ENCODE data around the gene C1orf116. TPM values are rescaled to one million over a fixed set of nuclear protein-coding genes. Genes with fewer than 3 reads are reported as not detected.

C1orf116 gene
- polyA plus RNA-seq, 1 donor (not counting 4 experiments of a cell fraction or from before 2014, with no cell fraction given) = 69.2 TPM

GRCh38 chr1:207019661-207020060, 12.9 kb downstream of the C1orf116 start:
- Histone ChIP-seq H3K9me3 (ENCODE audit: control insufficient read depth, low read depth, low read length) (no peaks in the 10 kb centered on the region), H3K36me3 (ENCODE audit: control insufficient read depth in 2 of 2, extremely low read depth in 1 of 2, insufficient read depth in 2 of 2, low read length in 2 of 2) (peaks cover 18 to 32% of the 10 kb centered on the region in 2 experiments), H3K4me3 (ENCODE audit: control insufficient read depth in 2 of 3, extremely low read depth in 1 of 3, insufficient read depth in 2 of 3, low read depth in 1 of 3, low read length in 3 of 3) (no peak overlapping the region), H3K9ac (ENCODE audit: control insufficient read depth, extremely low read depth, insufficient read depth, low read length) (peak overlapping the region; percentile 93), H3K4me1 (ENCODE audit: control insufficient read depth, extremely low read depth, insufficient read depth, low read length) (peaks cover 79% of the 10 kb centered on the region), H3K27ac (ENCODE audit: control insufficient read depth, insufficient read depth, low read length) (peak overlapping the region; percentile 97), H2AFZ (ENCODE audit: control insufficient read depth, low read length) (no peak overlapping the region), H3K27me3 (ENCODE audit: control insufficient read depth, extremely low read depth, insufficient read depth, low read length) (no peaks in the 10 kb centered on the region), H4K20me1 (ENCODE audit: control insufficient read depth, extremely low read depth, insufficient read depth, low read length) (no peaks in the 10 kb centered on the region), H3K9me1 (ENCODE audit: control insufficient read depth, extremely low read depth, insufficient read depth, low read length) (no peaks in the 10 kb centered on the region), H3K4me2 (ENCODE audit: control insufficient read depth, extremely low read depth, insufficient read depth, low read depth, low read length) (peak overlapping the region; percentile 42), H3K79me2 (ENCODE audit: control insufficient read depth, insufficient read depth, low read length) (peaks cover 6% of the 10 kb centered on the region)
- TF ChIP-seq EZH2 (IDR thresholded peaks at IDR 0.05; ENCODE audit: low read length) = no peak
- TF ChIP-seq CTCF (optimal IDR thresholded peaks at IDR 0.05 in 1 of 3, IDR thresholded peaks at IDR 0.05 in 1 of 3, conservative IDR thresholded peaks at IDR 0.05 in 1 of 3; ENCODE audit: extremely low read depth in 1 of 3, insufficient read depth in 2 of 3, low read length in 3 of 3) = no peak
- dilution Hi-C loops (cut with MboI; ENCODE audit: extremely low pct_ligation_motif_present, low sequenced_read_pairs) = no loop called here
- DNase-seq (ENCODE audit: low read depth, low spot score) (no peak), FAIRE-seq (no peak)

- Histone ChIP-seq H3K27me3 (ENCODE audit: control insufficient read depth, extremely low read depth, insufficient read depth, low read length) (no peaks in the 10 kb centered on the region), H3K79me2 (ENCODE audit: control insufficient read depth, insufficient read depth, low read length) (peaks cover 2% of the 10 kb centered on the region), H3K4me1 (ENCODE audit: control insufficient read depth, extremely low read depth, insufficient read depth, low read length) (peaks cover 74% of the 10 kb centered on the region), H3K4me3 (ENCODE audit: control insufficient read depth in 2 of 3, extremely low read depth in 1 of 3, insufficient read depth in 2 of 3, low read depth in 1 of 3, low read length in 3 of 3) (no peak overlapping the region), H3K9ac (ENCODE audit: control insufficient read depth, extremely low read depth, insufficient read depth, low read length) (peak overlapping the region; percentile 93), H3K9me1 (ENCODE audit: control insufficient read depth, extremely low read depth, insufficient read depth, low read length) (no peaks in the 10 kb centered on the region), H3K9me3 (ENCODE audit: control insufficient read depth, low read depth, low read length) (no peaks in the 10 kb centered on the region), H3K27ac (ENCODE audit: control insufficient read depth, insufficient read depth, low read length) (peak overlapping the region; percentile 97), H4K20me1 (ENCODE audit: control insufficient read depth, extremely low read depth, insufficient read depth, low read length) (no peaks in the 10 kb centered on the region), H2AFZ (ENCODE audit: control insufficient read depth, low read length) (no peak overlapping the region), H3K36me3 (ENCODE audit: control insufficient read depth in 2 of 2, extremely low read depth in 1 of 2, insufficient read depth in 2 of 2, low read length in 2 of 2) (peaks cover 16 to 29% of the 10 kb centered on the region in 2 experiments), H3K4me2 (ENCODE audit: control insufficient read depth, extremely low read depth, insufficient read depth, low read depth, low read length) (no peak overlapping the region)
- DNase-seq (ENCODE audit: low read depth, low spot score) (no peak), FAIRE-seq (no peak)
- dilution Hi-C loops (cut with MboI; ENCODE audit: extremely low pct_ligation_motif_present, low sequenced_read_pairs) = no loop called here
- no peak for TF ChIP-seq EZH2 (IDR thresholded peaks at IDR 0.05; ENCODE audit: low read length)
- TF ChIP-seq CTCF (optimal IDR thresholded peaks at IDR 0.05 in 1 of 3, IDR thresholded peaks at IDR 0.05 in 1 of 3, conservative IDR thresholded peaks at IDR 0.05 in 1 of 3; ENCODE audit: extremely low read depth in 1 of 3, insufficient read depth in 2 of 3, low read length in 3 of 3) = no peak
Measured at GRCh38 chr1:207019161-207019560, 13.4 kb downstream of the C1orf116 start.
